Measurements from ENCODE around the gene CSRP3.

CSRP3 gene

GRCh38 chr11:19181531-19182261 lies 20.1 kb downstream of the CSRP3 start:
- Histone ChIP-seq H3K4me1 (ENCODE audit: insufficient read depth, low read length, poor library complexity, severe bottlenecking) (peaks cover 28% of the 10 kb centered on the region), H3K27me3 (ENCODE audit: insufficient read depth, low read length, poor library complexity, severe bottlenecking) (no peaks in the 10 kb centered on the region), H2AFZ (ENCODE audit: low read length) (no peak overlapping the region), H4K20me1 (ENCODE audit: insufficient read depth, low read length, poor library complexity, severe bottlenecking) (no peaks in the 10 kb centered on the region), H3K4me2 (ENCODE audit: low read depth, low read length, poor library complexity, severe bottlenecking) (no peak overlapping the region), H3K36me3 (ENCODE audit: insufficient read depth, low read length) (no peaks in the 10 kb centered on the region; the same call in 1 of the 2 replicates), H3K9me3 (ENCODE audit: insufficient read depth, low read depth, low read length) (no peaks in the 10 kb centered on the region), H3K4me3 (ENCODE audit: low read length, poor library complexity, severe bottlenecking) (no peak overlapping the region), H3F3A (ENCODE audit: low read depth) (no peaks in the 10 kb centered on the region), H3K9ac (ENCODE audit: low read depth, low read length, poor library complexity, severe bottlenecking) (peak overlapping the region; percentile 42), H3K9me2 (replicated peaks; ENCODE audit: low read depth, low read length) (no peaks in the 10 kb centered on the region), H3K79me2 (ENCODE audit: insufficient read depth, low read length) (no peaks in the 10 kb centered on the region)
- TF ChIP-seq CTCF (conservative IDR thresholded peaks at IDR 0.05; ENCODE audit: low read length) (no peak), EZH2phosphoT487 (IDR thresholded peaks at IDR 0.05; ENCODE audit: borderline replicate concordance) (no peak)

GRCh38 chr11:19176629-19177186 lies 25.1 kb downstream of the CSRP3 start:
- TF ChIP-seq CTCF (conservative IDR thresholded peaks at IDR 0.05; ENCODE audit: low read length) (no peak), EZH2phosphoT487 (IDR thresholded peaks at IDR 0.05; ENCODE audit: borderline replicate concordance) (no peak)
- H2AFZ ChIP-seq (ENCODE audit: low read length) = no peak overlapping the region
- no peaks in the 10 kb centered on the region for H3K9me2 ChIP-seq (replicated peaks; ENCODE audit: low read depth, low read length)
- H3K36me3 ChIP-seq (ENCODE audit: insufficient read depth, low read length) = peaks cover 22% of the 10 kb centered on the region; the same call in 1 of the 2 replicates
- H3K27me3 ChIP-seq (ENCODE audit: insufficient read depth, low read length, poor library complexity, severe bottlenecking) = no peaks in the 10 kb centered on the region
- peaks cover 29% of the 10 kb centered on the region for H3K4me1 ChIP-seq (ENCODE audit: insufficient read depth, low read length, poor library complexity, severe bottlenecking)
- no peaks in the 10 kb centered on the region for H3K79me2 ChIP-seq (ENCODE audit: insufficient read depth, low read length)
- H3K9ac ChIP-seq (ENCODE audit: low read depth, low read length, poor library complexity, severe bottlenecking) = no peak overlapping the region
- H3K4me3 ChIP-seq (ENCODE audit: low read length, poor library complexity, severe bottlenecking) = no peak overlapping the region
- H3K4me2 ChIP-seq (ENCODE audit: low read depth, low read length, poor library complexity, severe bottlenecking) = peak overlapping the region; percentile 34
- no peaks in the 10 kb centered on the region for H3K9me3 ChIP-seq (ENCODE audit: insufficient read depth, low read depth, low read length)
- H3F3A ChIP-seq (ENCODE audit: low read depth) = no peaks in the 10 kb centered on the region
- no peaks in the 10 kb centered on the region for H4K20me1 ChIP-seq (ENCODE audit: insufficient read depth, low read length, poor library complexity, severe bottlenecking)

- Histone ChIP-seq H3K9me2 (replicated peaks; ENCODE audit: low read depth, low read length) (no peaks in the 10 kb centered on the region), H3K4me3 (ENCODE audit: low read length, poor library complexity, severe bottlenecking) (no peak overlapping the region), H3F3A (ENCODE audit: low read depth) (no peaks in the 10 kb centered on the region), H3K79me2 (ENCODE audit: insufficient read depth, low read length) (no peaks in the 10 kb centered on the region), H3K9ac (ENCODE audit: low read depth, low read length, poor library complexity, severe bottlenecking) (no peak overlapping the region), H3K4me2 (ENCODE audit: low read depth, low read length, poor library complexity, severe bottlenecking) (no peak overlapping the region), H3K4me1 (ENCODE audit: insufficient read depth, low read length, poor library complexity, severe bottlenecking) (peaks cover 17% of the 10 kb centered on the region), H3K36me3 (ENCODE audit: insufficient read depth, low read length) (peaks cover 31% of the 10 kb centered on the region; the same call in 1 of the 2 replicates), H4K20me1 (ENCODE audit: insufficient read depth, low read length, poor library complexity, severe bottlenecking) (no peaks in the 10 kb centered on the region), H3K9me3 (ENCODE audit: insufficient read depth, low read depth, low read length) (no peaks in the 10 kb centered on the region), H3K27me3 (ENCODE audit: insufficient read depth, low read length, poor library complexity, severe bottlenecking) (no peaks in the 10 kb centered on the region), H2AFZ (ENCODE audit: low read length) (no peak overlapping the region)
- no peak for TF ChIP-seq CTCF (conservative IDR thresholded peaks at IDR 0.05; ENCODE audit: low read length)
- TF ChIP-seq EZH2phosphoT487 (IDR thresholded peaks at IDR 0.05; ENCODE audit: borderline replicate concordance) = no peak
Measured at GRCh38 chr11:19173964-19174638, 27.7 kb downstream of the CSRP3 start.

All from Loucy (cell line).